ACHN (cell line): Measurements from ENCODE around the gene TMEM109.

ENCODE experiments used
- DNase-seq: peaks from one replicate; pipeline ENCODE4 v3.0.0-alpha.2; 2015
- in situ Hi-C: cut with HindIII; loops from 2 replicates; pipeline ENCODE4 v1.10.0; 2017; ENCODE audit warnings: low sequenced_read_pairs, low pct_ligation_motif_present, low pct_unique_long_range_greater_than_20kb

TMEM109 gene

DNA sequence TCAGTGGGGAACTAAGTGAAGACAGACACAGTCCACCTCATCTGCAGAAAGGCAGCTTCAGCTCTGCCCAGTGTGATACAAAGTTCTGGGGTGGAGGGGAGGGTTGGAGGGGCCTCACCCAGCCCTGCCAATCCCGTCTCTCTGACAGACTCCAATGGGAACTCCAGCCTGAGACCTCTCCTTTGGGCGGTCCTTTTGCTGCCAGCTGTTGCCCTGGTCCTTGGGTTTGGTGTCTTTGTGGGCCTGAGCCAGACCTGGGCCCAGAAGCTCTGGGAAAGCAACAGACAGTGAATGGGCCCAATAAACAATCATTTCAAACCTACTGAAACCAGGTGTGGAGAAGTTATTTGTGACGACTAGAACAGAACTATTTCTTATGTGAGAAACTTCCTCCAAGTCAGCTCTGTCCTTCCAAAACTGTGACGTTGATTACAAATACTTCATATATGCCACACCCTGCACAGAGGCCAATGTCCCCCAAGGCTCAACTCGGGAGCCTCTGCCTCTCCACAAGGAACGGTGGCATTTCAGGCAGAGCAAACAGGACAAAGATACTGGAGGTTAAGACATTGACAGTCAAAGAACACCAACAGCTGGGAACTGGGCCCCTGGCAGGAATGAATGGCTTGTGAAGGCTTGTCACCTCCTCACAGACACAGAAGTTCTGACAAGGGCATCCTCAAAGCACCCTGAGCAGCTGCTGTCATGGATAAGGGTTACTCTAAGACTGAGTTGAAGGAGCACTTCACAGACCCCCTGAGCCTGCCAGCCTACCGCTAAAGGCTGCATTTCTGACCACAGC lies 38.4 kb upstream of the TMEM109 start:
- in situ Hi-C loops = no loop called here
- no peak for DNase-seq

DNA sequence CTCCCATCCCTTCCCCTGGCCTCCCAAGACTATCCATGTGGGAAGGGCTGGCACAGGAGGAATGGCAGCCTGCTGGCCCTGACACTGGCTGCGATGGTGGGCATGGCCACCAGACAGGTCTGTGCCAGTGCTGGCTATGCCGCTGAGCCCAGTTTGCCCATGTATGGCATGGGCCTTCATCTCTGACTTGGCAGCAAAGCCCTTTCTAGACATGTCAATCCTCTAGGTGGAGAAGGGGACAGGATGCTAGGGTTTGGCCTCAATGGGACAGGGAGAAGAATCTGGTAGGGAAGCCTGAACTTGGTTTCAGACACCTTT lies 37.8 kb upstream of the TMEM109 start:
- DNase-seq = no peak
- in situ Hi-C loops = no loop called here

DNA sequence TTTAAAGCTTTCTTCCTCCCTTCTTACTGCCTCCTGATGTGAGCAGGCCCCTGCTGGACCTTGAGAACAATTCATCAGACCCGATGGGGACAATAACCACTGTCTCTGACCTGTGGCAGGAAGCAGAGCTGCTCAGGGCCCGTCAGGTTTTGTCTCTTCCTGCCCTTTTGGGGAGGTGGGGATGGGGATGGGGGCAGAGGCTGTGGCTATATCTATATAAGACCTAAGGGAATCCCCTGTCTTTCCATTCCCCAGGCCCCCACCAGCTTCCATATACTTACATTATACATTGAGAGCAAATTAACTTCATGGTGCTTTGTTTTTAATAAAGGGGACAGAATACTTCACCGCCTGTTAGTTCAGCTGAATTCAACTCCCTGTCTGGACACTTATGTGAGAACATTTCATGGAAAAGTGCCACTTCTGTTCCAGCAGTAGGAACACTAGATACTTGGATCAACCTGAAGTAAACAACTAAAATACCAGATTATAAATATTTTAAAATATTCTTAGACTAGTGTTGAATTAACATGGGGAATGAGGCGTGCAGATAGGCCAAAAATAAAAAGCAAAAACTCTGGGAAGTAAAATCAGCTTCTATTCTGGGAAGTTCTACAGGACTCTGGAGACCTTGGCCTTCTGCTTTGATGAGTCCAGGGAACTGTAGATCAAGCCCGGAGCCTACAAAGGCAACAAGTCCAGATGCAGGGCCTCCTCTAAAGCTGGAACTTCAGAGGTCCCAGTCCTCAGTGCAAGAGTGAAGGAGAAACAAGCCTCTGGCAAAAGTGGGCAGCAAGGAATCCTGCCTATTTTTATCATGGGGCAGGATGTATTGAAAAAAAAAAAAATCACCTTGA lies 35.5 kb upstream of the TMEM109 start:
- DNase-seq = no peak
- in situ Hi-C loops = no loop called here

DNA sequence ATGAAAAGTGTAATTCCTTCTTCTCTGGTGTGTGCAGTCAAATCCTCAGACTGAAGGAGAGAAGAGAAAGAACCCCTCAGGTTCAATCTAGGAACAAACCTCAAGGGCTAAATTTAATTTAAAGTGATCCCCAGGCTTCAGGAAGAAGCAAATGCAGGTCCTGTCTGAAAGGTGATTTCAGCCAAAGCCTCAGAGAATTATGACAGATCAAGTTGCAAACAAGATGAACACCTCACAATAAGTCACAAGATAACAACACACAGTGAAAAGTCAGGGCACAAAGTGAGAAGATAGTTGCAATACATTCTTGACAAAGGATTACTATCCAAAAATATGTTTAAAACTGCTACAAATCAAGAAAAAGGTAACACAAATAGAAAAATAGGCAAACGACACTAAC lies 34.9 kb upstream of the TMEM109 start:
- no peak for DNase-seq
- in situ Hi-C loops = no loop called here

DNA sequence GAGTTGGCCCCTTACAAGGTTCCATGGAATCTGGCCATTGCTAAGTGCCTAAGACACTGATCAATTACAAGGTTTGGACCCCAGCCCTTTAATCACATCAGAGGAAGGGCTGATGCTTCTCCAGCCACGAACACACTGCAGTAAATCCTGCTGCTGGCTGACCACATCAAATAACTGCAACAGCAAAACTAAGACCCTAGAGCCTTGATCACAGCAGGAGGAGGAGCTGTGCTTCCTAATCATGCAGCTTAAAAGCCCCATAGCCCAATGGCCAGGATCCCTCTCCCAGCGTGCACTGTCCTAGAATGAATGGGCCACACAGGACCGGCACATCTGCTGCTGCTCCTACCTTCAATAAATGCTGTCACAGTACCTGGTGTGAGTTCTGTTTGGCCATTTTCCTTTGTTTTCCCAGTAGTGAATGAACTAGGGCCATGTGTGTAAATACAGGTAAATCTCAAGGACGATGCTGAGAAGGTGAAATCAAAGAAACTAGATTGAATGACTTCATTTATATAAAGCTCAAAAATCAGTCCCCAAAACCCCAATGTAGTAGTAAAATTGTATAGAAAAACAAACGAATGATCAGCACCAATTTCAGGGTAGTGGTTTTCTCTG lies 33.9 kb upstream of the TMEM109 start:
- DNase-seq = no peak
- in situ Hi-C loops = no loop called here

DNA sequence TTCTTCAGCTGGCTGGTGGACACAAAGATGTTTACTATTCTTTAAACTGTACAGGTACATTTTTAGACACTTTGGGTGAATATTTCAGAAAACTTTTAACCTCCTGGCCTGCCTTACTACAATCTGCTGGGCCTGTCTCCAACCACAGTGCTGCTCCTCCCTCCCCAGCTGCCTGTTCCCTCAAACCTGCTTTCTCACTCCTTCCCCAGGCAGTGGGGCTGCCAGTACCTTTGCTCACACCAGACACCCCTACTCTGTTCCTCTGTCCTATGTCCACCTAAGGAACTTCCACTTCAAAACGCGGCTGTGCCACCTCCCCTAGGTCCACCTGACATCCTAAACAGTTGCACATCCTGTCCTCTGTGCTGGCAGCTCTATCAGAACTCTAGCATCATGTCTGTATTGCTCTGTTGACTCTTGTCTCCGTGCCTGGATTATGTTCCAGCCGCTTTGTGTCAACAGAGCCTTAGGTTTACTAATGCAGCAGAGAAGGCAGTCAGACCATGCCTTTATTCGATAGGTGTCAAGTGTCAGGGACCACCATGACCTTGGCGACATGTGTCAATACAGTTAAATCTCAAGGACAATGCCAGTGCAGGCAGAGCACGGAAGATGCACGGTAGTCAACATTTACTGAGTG lies 33.2 kb upstream of the TMEM109 start:
- in situ Hi-C loops = no loop called here
- DNase-seq = no peak

DNA sequence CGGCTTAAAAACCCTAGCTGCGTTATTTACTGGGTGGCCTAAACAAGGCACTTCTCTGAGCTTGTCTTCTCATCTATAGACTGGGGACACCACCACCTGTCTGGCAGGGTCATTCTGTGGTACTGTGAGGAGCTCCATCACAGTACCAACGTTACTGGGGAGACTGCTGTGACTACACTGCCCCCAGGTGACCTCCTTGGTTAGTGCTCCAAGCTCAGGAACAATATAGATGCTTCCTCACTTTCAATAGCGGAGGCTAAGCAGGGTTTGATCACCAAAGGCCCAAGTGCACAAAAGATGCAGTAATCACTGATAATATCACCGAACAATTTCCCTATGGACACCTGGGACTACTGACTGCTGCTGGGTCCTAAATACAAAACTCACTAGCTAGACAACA lies 26.4 kb upstream of the TMEM109 start:
- in situ Hi-C loops = no loop called here
- DNase-seq = peak; percentile 49

DNA sequence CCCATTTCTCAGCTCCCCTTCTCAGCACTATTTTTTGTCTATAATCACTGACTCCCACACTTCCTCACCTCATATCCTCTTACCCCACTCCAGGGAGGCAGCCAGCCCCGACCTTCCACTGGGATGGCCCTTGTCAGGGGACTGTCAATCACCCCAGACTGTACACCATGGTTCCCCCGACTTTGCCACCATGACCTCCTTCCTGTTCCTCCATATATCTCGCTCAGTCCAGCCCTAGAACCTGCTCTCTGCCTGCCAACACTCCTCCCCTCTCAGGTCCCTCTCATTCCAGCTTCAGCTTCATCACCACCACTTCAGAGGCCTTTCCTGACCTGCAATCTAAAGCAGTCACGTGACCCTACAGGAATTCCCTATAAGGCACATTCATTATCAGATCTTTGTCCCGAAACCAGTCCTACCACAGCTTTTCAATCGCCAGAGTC lies 24.1 kb upstream of the TMEM109 start:
- no peak for DNase-seq
- in situ Hi-C loops = no loop called here

DNA sequence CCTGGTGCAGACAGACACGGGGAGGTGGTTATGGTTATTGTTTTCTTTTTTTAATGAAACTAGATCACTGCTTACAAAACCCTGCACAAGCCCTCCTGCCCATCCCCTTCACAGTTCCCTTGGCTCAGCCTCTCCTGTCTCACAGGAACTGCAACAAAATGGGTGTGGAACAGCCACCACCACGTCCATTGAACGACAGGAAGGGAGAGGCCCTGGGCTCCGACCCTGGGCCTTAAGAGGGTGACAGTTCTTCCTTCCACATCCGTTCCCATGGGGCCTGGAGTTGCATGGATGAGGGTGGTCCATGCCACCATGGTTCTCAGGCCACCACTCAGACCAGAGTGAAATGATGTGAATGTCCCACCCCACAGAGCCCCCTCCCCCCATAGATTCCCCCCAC lies 23.3 kb upstream of the TMEM109 start:
- DNase-seq = no peak
- in situ Hi-C loops = no loop called here

DNA sequence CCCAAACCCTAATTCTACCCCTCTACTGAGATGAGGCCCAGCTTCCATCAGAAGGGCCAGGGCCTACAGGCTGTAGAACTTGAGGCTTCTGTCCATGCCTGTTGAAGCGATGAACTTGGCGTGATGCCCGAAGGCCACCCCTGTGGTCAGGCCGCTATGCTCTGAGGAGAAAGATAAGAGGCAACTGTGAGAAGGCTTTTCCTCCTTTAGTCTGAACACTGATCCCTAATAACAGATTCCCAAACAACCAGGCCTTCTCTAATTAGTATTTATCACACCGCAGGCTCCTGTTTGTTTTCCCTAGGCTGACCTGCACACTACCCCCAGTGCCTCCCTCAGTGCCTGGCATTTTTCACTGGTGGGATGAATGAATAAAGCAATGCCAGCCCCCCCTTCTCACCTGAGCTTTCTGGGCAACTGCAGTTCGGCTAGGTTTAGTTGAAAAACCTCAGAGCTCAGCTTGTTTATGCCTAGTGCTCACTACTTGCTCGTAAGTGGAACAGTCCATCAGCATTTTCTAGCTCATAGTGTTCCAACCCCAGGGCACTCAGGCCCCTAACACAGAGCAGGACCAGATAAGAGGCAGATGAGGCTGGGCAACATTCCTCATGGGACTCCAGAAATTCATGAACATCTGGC lies 22.7 kb upstream of the TMEM109 start:
- in situ Hi-C loops = no loop called here
- DNase-seq = no peak

DNA sequence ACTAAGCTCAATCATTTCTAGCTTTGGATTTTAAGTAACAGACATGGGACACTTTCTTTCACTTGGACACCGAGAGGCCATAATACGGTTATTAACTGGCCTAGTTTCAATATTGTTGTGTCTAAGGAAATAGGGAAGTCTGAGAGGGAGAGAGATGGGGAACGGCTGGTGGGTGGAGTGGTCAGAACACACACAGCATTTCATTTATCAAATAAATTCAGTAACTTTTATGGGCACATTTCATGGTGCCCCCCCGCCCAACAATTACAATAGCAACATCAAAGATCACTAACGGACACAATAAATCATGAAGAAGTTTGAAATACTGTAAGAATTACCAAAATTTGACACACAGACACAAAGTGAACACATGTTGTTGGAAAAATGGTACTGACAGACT lies 18.3 kb upstream of the TMEM109 start:
- in situ Hi-C loops = no loop called here
- DNase-seq = no peak

DNA sequence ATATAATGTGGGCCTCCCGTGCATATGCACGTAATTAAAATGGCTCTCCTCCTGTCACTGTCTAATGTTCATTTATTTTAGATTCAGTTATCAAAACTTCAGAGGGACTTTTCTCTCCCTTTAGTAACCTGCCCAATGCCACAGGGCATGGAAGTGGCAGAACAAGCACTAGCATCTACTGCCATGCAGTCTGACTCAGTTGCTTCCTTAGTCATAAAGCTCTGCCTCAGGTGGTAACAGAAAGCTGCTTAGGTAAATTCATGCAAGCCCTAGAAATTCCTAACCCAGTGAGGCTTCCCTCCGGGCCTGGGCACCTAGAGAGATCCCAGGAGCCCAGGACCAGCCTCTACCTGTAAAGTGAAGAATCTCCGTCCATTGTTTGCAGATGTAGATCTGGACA lies 16.5 kb upstream of the TMEM109 start:
- no peak for DNase-seq
- in situ Hi-C loops = no loop called here

DNA sequence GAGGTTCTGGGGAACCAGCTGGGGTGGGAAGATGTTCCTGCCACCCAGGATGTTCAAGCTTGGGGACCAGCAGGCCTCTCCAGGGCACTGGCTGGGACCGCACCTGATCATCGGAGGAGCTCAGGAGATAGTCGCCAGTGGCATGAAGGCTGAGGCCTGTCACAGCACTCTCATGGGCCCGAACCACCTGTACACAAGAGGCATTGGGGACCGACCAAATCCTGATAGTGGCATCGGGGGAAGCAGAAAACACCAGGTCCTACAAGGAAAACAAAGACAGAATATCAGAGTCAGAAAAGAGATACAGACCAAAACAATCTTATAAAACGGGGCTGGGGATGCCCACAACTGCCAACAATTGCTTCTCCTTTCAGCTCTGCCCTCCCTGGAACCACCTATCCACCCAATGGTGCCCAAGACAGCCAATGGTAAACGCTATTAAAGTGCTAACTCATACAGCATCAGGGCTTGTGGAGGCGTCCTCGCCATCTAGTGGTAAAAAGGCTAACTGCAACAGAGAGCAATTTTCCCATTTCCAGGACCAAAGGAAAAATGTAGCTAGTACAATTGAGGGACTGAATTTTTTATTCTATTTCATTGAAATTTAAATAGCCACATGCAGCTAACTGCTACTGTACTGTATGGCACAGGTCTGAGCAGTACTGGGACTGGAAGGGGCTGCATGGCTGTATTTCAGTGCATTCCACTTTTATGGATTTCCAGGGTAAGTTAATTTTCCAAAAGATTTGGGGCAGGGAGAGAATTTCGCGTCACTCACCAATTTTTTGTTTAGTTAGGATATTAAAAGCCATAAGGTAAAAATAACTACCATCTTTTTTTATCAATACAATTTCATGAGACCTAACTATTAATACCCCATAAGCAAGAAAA lies 14.7 kb upstream of the TMEM109 start:
- DNase-seq = peak; percentile 67

DNA sequence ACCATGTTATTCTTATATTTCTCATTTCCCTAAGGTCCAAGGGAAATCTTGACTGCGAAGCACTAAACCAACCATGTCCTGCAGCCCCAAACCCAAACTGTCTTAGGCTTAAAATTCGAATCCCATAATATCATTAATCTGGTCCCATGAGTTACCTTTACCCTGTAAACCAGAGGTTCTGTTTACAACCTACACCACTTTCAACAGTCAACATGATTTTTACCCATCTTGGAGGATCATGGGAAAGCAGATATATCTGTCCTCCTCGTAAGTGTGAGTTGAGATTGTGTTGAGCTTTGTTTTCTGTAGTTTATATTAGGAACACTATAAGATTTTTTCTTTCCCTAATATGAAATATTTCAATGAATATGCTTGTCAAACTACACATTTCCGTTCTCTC lies 14.0 kb upstream of the TMEM109 start:
- no peak for DNase-seq
- in situ Hi-C loops = no loop called here

More for the DNA sequence above, 14.7 kb upstream of the TMEM109 start:
- in situ Hi-C loops = no loop called here

DNA sequence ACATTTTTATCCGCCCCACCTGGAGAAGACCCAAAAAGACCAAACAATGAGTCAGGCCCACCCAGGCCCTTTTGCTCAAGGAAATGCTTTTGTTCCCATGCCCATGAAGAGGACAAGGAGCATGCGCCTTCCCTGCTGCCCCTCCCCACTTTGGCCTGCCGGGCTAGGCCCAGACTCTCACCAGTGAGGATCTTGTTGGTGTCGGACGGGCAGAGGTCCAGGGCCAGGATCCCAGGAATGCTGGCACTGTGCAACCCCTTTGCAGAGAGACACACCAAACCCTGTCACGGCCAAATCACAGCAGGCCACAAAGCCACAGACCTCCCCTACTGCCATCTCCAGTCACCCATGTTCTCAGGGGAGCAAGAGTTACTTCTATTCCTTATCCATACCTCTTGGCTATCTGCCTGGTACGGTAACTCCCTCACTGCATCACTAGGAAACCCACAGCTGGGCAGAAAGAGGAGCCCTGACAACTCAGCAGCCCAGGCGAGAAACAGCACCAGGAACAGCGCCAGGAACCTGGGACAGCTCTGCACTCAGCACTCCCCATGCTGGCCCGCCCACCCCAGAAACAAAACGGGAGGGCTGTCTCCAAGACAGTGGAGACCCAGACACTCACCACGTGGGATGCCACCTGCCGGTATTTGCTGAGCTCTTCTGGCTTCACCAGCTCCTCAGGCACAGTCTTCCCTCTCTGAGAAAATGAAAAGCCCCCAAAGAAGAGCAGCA lies 13.1 kb upstream of the TMEM109 start:
- DNase-seq = no peak
- in situ Hi-C loops = no loop called here

DNA sequence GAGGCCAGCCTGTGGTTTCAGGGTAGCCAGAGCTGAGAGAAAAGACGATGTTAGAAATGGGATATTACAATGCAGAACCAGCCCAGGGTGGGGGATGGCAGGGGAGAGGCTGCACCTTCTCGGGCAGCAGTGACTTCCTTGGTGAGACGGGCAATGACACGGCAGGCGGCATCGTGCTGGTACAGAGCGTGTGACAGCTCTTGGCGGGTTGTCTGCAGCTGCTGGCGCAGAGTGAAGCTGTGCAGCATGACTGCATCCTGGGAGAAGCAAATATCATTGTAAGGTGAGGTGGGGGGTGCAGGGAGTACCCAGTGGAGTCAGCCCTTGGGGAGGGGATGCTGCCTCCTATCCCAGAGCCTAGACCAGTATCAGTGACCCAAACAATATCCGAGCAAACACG lies 11.3 kb upstream of the TMEM109 start:
- in situ Hi-C loops = no loop called here
- DNase-seq = no peak

DNA sequence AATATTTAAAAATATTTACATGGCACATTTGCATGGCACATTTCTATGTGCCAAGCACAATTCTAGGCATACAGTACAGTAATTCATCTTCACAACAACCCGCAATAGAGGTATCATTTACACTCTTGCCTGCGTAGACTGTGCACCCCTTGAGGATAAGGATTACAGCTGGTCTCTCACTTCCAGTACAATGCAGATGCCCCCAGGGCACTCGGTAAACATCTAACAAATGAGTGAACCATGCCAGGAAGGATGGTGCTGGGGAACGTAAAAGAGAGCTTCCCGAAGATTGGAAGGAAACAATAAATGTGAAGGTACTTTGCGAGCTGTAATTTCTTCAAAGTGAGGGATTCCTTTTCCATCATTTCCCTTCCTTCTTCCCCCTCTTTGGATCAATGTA lies 8.9 kb upstream of the TMEM109 start:
- in situ Hi-C loops = no loop called here
- no peak for DNase-seq
